GM21723 (cell line): Measurements from ENCODE around the gene PSME4.

Source experiments
- ATAC-seq: cut with Tn5 transposase; IDR thresholded peaks from one replicate; pipeline ENCODE4 v1.9.1; 2021; ENCODE audit warnings: mild to moderate bottlenecking, moderate library complexity; ENCODE audit not compliant: unreplicated experiment

The PSME4 gene

DNA sequence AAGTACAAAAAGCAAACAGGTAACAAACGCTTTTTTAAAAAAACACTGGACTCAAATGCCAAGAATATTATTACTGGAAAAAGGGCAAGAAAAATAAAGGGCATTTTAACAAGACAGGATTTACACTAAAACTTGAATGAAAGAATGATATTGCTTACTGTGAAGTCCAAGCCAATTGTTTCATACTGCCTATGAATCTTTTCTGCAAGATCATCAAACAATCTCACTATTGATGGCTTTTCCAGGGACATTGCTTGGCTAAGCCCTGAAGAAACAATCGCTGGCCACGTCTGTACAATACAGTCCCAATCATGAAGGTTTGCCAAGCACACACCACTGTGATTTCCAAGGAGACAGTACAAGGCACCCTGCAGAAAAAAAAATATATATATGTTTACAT lies 69.6 kb downstream of the PSME4 start:
- no peak for ATAC-seq

GRCh38 chr2:53896864-53897263 lies 73.9 kb downstream of the PSME4 start:
- no peak for ATAC-seq

- no peak for ATAC-seq
Observed at GRCh38 chr2:53886406-53887280, 84.2 kb downstream of the PSME4 start.

DNA sequence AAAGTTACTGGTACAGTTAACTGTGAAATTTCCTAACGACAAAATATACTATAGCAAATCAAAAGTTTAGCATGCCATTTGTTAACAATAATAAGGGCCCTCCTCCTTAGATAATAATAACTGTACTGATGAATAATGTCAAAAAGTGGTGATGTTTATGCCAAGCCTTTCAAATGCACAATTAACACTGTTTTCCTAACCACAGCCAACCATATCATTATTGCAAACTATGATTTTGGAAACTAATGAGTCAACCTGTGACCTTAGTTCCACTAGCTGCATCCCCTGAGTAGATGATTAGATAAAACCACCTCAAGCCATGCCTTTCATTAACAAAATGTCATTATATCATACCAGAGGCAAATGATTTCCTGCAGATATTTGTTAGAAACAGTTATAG lies 85.9 kb downstream of the PSME4 start:
- no peak for ATAC-seq

DNA sequence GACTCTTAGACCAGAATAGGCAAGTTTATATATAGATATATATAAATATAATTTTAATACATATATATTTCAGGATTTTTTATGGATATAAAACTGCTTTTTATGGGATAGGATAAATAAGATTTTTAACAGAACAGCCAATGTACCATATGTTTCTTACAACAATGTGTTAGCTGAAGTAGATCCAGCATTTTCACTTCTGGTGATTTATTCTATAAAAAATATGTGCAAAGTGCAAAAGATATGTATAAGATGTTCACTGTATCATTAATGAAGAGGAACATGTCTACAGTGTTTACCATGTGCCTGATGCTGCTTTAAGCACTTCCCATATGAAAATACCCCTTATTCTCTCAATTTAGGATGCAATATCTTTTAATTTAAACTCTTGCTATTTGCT lies 88.8 kb downstream of the PSME4 start:
- ATAC-seq = no peak

DNA sequence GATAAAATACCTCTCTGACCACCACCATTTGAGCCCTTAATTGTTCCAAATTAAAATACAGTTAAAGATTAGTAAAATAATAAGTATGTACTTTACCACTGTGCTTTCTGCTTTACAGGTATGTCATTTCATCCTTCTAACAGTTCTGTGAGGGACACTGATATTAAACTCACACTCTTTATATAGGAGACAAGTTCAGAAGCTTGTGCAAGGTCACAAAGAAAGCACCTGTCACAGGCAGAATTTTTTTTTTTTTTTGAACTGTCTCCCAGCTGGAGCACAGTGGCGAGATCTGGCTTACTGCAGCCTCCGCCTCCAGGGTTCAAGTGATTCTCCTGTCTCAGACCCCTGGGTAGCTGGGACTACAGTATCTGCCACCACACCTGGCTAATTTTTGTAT lies 89.4 kb downstream of the PSME4 start:
- no peak for ATAC-seq

DNA sequence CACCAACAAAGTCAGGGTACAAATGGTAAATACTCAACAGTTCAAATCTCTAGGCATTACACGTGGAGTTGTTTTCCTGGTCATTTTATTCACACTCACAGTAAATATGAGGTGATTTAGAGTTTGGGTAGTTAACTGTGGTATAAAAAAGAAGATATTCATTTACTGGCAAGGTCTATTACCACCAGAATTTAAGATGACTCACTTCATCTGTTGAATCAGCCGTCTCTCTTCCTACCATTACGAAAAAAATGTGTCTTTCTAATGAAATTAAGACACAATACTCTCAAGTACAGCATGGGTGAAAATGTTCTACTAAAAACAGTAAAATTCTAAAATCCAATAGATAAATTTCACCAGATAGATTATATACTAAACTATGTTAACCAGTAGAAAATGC lies 90.0 kb downstream of the PSME4 start:
- no peak for ATAC-seq

GRCh38 chr2:53877556-53877955 lies 93.2 kb downstream of the PSME4 start:
- ATAC-seq = no peak

DNA sequence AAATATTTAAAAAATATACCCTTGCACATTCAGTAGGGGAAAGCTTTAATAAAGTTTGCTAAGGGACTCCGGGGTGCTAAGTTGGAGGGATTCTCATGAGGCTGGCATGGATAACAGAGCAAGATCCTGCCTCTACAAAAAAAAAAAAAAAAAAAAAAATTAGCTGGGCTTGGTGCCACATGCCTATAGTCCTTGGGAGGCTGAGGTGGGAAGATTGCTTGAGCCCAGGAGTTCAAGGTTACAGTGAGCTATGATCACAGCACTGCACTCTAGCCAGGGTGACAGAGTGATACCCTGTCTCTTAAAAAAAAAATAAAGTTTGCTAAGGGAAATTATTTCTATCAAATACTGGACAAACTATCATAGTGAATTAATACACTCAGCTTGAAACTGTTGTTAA lies 93.7 kb downstream of the PSME4 start:
- no peak for ATAC-seq

GRCh38 chr2:53874401-53874950 lies 96.3 kb downstream of the PSME4 start:
- no peak for ATAC-seq

- no peak for ATAC-seq
Observed at GRCh38 chr2:53867773-53868172, 103.0 kb downstream of the PSME4 start.

- ATAC-seq = no peak
Observed at GRCh38 chr2:53867169-53867568, 103.6 kb downstream of the PSME4 start.

DNA sequence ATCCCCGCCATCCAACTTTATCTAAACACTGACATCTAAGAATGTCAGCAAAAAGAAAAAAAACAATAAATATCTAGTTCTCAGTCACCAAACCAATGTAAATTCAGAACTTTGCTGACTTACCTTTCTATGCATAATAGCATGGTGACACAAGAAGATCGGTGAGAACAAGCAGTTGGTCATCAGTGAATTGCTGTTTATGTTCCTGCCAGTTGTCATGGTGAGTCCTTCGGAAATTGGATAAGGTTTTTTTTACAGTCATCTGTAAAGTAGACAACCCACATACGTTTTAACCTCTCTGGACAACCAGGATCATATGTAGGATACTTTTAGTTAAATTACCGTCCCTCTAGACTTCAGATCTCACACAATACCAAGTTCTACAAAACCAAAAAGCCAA lies 104.8 kb downstream of the PSME4 start:
- ATAC-seq = no peak

GRCh38 chr2:53865264-53865663 lies 105.5 kb downstream of the PSME4 start:
- ATAC-seq = no peak

GRCh38 chr2:53863538-53864227 lies 107.1 kb downstream of the PSME4 start:
- ATAC-seq = no peak

DNA sequence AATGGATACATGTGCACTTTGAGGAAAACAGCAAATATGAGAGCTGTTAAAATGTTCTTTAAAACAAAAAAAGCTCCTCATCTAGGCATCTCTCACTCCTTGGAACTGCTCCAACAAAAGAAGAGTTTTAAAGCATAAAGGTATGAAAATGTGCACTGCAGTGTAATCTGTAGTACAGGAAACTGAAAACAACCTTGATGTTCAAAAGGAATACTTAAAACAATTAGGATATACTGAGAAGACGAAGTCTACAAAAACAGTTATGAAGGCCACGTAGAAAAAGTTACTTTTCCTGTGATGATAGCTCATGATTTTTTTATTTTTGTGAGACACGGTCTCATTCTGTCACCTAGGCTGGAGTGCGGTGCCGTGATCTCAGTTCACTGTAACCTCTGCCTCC lies 109.0 kb downstream of the PSME4 start:
- ATAC-seq = no peak

- ATAC-seq = no peak
Observed at GRCh38 chr2:53859206-53860181, 111.3 kb downstream of the PSME4 start, which contains the start of gene GPR75. Gene GPR75, minus strand, starts transcription at chr2:53859967. Its CDS starts 5,211 bp downstream, at chr2:53854756.

GRCh38 chr2:53856272-53856671 lies 114.5 kb downstream of the PSME4 start:
- no peak for ATAC-seq

- ATAC-seq = no peak
Observed at GRCh38 chr2:53854678-53855077, 116.1 kb downstream of the PSME4 start.

GRCh38 chr2:53852532-53852931 lies 118.3 kb downstream of the PSME4 start:
- no peak for ATAC-seq
